Endothelial cell of coronary artery (primary cell): ENCODE results near the gene POP4. TPM values are rescaled to one million over a fixed set of nuclear protein-coding genes. Genes with fewer than 3 reads are reported as not detected.

Experiments used
- total RNA-seq: library from RNA; depleted of rRNA; stranded (reverse); fragments of >200 nt; gene quantifications from 2 replicates; pipeline ENCODE4 v1.2.3, GENCODE V29; 2014

POP4 gene, protein sequence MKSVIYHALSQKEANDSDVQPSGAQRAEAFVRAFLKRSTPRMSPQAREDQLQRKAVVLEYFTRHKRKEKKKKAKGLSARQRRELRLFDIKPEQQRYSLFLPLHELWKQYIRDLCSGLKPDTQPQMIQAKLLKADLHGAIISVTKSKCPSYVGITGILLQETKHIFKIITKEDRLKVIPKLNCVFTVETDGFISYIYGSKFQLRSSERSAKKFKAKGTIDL
- 89.0 and 111 TPM in 2 replicates for total RNA-seq

GRCh38 chr19:29605653-29606419, at the start of gene POP4:
Gene POP4, plus strand, starts transcription at chr19:29606283. Its CDS starts 36 bp downstream, at chr19:29606319.

DNA sequence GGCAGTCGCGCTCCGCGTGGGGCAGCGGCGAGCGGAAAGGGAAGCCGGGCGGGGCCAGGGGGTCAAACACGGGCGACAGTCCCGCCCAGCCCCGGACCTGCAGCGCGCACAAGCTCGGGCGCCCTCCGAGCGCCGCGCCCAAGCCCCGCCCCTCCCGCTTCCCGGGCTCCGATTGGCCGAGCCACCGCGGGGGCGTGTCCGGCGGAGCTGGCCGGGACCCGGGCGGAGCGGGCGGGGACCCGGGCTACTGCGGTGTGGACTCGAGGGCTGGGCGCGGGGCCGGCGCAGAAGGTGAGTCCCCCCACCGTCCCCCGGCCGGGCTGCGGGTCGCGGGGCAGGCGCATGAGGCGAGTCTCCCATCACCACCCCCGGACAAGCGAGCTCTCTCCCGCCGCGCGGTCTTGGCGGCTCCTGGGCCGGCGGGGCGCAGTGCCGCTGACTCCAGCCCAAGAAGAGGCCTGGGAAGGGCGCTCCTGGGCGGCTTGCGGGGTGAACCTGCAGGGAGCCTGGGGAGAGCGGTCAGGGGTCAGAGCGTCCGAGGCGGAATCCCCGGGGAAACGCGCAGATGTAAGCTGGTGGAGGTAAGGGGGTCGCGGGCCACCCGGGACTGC, 59.2 kb downstream of the POP4 start, which contains the start of gene PLEKHF1:
Gene PLEKHF1, plus strand, starts transcription at position 247 of the 611 bp plus-strand sequence. CDS start 8,379 bp downstream, outside the sequence.

Other genes starting within 250 kb of the POP4 start
- not detected in 2 replicates for gene VSTM2B, start 80.3 kb upstream of the POP4 start, total RNA-seq
- 7.4 and 8.3 TPM in 2 replicates for gene PLEKHF1, start 59.2 kb downstream of the POP4 start, total RNA-seq
- gene C19orf12, start 109.0 kb downstream of the POP4 start, total RNA-seq, result 11.7 and 17.2 TPM in 2 replicates
- 6.5 and 7.3 TPM in 2 replicates for gene CCNE1, start 205.7 kb downstream of the POP4 start, total RNA-seq